ENCODE measurements around the gene GPRC5A.

- TF ChIP-seq CTCF (conservative IDR thresholded peaks at IDR 0.05) (no peak), EZH2 (IDR thresholded peaks at IDR 0.05; ENCODE audit: low read depth) (no peak)
Observed at GRCh38 chr12:12922978-12923377, 31.6 kb downstream of the GPRC5A start.
